Measurements from ENCODE around the gene CDK14. TPM values are rescaled to one million over a fixed set of nuclear protein-coding genes. Genes with fewer than 3 reads are reported as not detected.

Gene CDK14
- total RNA-seq, 2 donors from 2014 or later: 10.8 to 14.6 TPM

- no peaks in the 10 kb centered on the region for H3K36me3 ChIP-seq
- TF ChIP-seq CTCF (IDR thresholded peaks at IDR 0.05): no peak
- H3K27me3 ChIP-seq (replicated peaks; ENCODE audit: insufficient read depth): no peaks in the 10 kb centered on the region
- no peak overlapping the region for H3K4me3 ChIP-seq
- no peak overlapping the region for H3K27ac ChIP-seq
- no peaks in the 10 kb centered on the region for H3K4me1 ChIP-seq (ENCODE audit: control insufficient read depth in 1 of 2, low read depth in 2 of 2)
- ATAC-seq (ENCODE audit: insufficient number of reproducible peaks, low FRiP score, low read depth) (no peak), DNase-seq (ENCODE audit: low spot score) (no peak)
- no peaks in the 10 kb centered on the region for H3K9me3 ChIP-seq
Observed at GRCh38 chr7:91039033-91039432, 442.9 kb downstream of the CDK14 start.

GRCh38 chr7:91041141-91041540 is 445.0 kb downstream of the CDK14 start:
- H3K4me1 ChIP-seq (ENCODE audit: control insufficient read depth in 1 of 2, low read depth in 2 of 2): peaks cover 11 to 15% of the 10 kb centered on the region in 2 donors
- no peaks in the 10 kb centered on the region for H3K36me3 ChIP-seq
- no peaks in the 10 kb centered on the region for H3K27me3 ChIP-seq (replicated peaks; ENCODE audit: insufficient read depth)
- H3K27ac ChIP-seq: no peak overlapping the region
- ATAC-seq (ENCODE audit: insufficient number of reproducible peaks, low FRiP score, low read depth): no peak
- TF ChIP-seq CTCF (IDR thresholded peaks at IDR 0.05): no peak
- no peaks in the 10 kb centered on the region for H3K9me3 ChIP-seq
- DNase-seq (ENCODE audit: low spot score): no peak
- H3K4me3 ChIP-seq: no peak overlapping the region

GRCh38 chr7:91041901-91042484 is 445.9 kb downstream of the CDK14 start:
- no peaks in the 10 kb centered on the region for H3K9me3 ChIP-seq
- H3K27me3 ChIP-seq (replicated peaks; ENCODE audit: insufficient read depth): no peaks in the 10 kb centered on the region
- peaks cover 18 to 21% of the 10 kb centered on the region in 2 donors for H3K4me1 ChIP-seq (ENCODE audit: control insufficient read depth in 1 of 2, low read depth in 2 of 2)
- H3K27ac ChIP-seq: no peak overlapping the region
- DNase-seq (ENCODE audit: low spot score) (no peak), ATAC-seq (ENCODE audit: insufficient number of reproducible peaks, low FRiP score, low read depth) (no peak)
- H3K4me3 ChIP-seq: no peak overlapping the region
- no peak for TF ChIP-seq CTCF (IDR thresholded peaks at IDR 0.05)
- no peaks in the 10 kb centered on the region for H3K36me3 ChIP-seq

GRCh38 chr7:91043186-91043585 is 447.1 kb downstream of the CDK14 start:
- no peak for TF ChIP-seq CTCF (IDR thresholded peaks at IDR 0.05)
- DNase-seq (ENCODE audit: low spot score): no peak
- peaks cover 20 to 21% of the 10 kb centered on the region in 2 donors for H3K4me1 ChIP-seq (ENCODE audit: control insufficient read depth in 1 of 2, low read depth in 2 of 2)

GRCh38 chr7:91043924-91044645 is 448.0 kb downstream of the CDK14 start:
- ATAC-seq (ENCODE audit: insufficient number of reproducible peaks, low FRiP score, low read depth): no peak
- Histone ChIP-seq H3K4me1 (ENCODE audit: control insufficient read depth in 1 of 2, low read depth in 2 of 2) (peaks cover 20 to 21% of the 10 kb centered on the region in 2 donors), H3K27me3 (replicated peaks; ENCODE audit: insufficient read depth) (no peaks in the 10 kb centered on the region), H3K27ac (no peak overlapping the region), H3K4me3 (no peak overlapping the region), H3K36me3 (no peaks in the 10 kb centered on the region), H3K9me3 (no peaks in the 10 kb centered on the region)
- DNase-seq (ENCODE audit: low spot score): no peak
- TF ChIP-seq CTCF (IDR thresholded peaks at IDR 0.05): no peak

More at GRCh38 chr7:91043186-91043585, 447.1 kb downstream of the CDK14 start:
- H3K4me3 ChIP-seq: no peak overlapping the region
- H3K27ac ChIP-seq: no peak overlapping the region
- no peak for ATAC-seq (ENCODE audit: insufficient number of reproducible peaks, low FRiP score, low read depth)
- H3K27me3 ChIP-seq (replicated peaks; ENCODE audit: insufficient read depth): no peaks in the 10 kb centered on the region
- H3K9me3 ChIP-seq: no peaks in the 10 kb centered on the region
- H3K36me3 ChIP-seq: no peaks in the 10 kb centered on the region

Data from thoracic aorta (tissue), 2 donors.